ENCODE results near the gene GPN1. TPM values are rescaled to one million over a fixed set of nuclear protein-coding genes. Genes with fewer than 3 reads are reported as not detected.

GPN1 gene
- total RNA-seq, 1 experiment from 2014 or later: 61.1 TPM

DNA sequence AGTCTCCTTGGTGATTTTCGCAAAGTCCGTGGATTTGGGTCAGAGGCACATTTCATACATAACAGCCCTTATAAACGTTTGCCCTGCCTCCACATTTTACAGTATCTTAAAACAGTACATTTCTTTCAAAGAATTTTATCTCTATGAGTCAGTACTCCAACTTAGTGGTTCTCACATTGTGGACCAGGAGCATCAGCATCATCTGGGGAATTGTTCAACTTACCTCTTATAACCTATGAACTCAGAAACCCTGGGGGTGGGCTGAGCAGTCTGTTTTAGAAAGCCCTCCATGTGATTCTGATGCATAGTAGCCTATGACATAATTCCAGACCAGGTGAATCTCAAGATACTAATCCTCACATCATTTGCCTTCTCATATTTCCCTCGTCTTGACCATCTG, 22.2 kb downstream of the GPN1 start:
- TF ChIP-seq, protein P1, sequence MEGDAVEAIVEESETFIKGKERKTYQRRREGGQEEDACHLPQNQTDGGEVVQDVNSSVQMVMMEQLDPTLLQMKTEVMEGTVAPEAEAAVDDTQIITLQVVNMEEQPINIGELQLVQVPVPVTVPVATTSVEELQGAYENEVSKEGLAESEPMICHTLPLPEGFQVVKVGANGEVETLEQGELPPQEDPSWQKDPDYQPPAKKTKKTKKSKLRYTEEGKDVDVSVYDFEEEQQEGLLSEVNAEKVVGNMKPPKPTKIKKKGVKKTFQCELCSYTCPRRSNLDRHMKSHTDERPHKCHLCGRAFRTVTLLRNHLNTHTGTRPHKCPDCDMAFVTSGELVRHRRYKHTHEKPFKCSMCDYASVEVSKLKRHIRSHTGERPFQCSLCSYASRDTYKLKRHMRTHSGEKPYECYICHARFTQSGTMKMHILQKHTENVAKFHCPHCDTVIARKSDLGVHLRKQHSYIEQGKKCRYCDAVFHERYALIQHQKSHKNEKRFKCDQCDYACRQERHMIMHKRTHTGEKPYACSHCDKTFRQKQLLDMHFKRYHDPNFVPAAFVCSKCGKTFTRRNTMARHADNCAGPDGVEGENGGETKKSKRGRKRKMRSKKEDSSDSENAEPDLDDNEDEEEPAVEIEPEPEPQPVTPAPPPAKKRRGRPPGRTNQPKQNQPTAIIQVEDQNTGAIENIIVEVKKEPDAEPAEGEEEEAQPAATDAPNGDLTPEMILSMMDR (conservative IDR thresholded peaks at IDR 0.05; ENCODE audit: low read depth, low read length): no peak
- no peak for TF ChIP-seq EZH2 (IDR thresholded peaks at IDR 0.05; ENCODE audit: borderline replicate concordance, low read depth, low read length, poor library complexity, severe bottlenecking)
- Histone ChIP-seq H3K4me1 (ENCODE audit: insufficient read depth, low read length, poor library complexity, severe bottlenecking) (no peaks in the 10 kb centered on the region), H3K4me3 (ENCODE audit: low read depth, low read length, poor library complexity, severe bottlenecking) (no peak overlapping the region), H3K36me3 (ENCODE audit: insufficient read depth, low read length, poor library complexity, severe bottlenecking) (peaks cover 77% of the 10 kb centered on the region), H3K27ac (ENCODE audit: low read depth, low read length, poor library complexity, severe bottlenecking) (no peak overlapping the region), H3K9me3 (ENCODE audit: low read depth, low read length, poor library complexity, severe bottlenecking) (no peaks in the 10 kb centered on the region), H3K27me3 (replicated peaks; ENCODE audit: insufficient read depth, low read depth, low read length, poor library complexity) (no peaks in the 10 kb centered on the region)
- ChIA-PET CTCF (no interaction called here), POLR2A (ENCODE audit: low non-redundant PET) (no interaction called here)
- BruUV-seq (replicated peaks): no TSS peak
- intact Hi-C loops (cut with micrococcal nuclease; ENCODE audit: unreplicated experiment): no loop called here
- no peak for DNase-seq (ENCODE audit: low spot score)

DNA sequence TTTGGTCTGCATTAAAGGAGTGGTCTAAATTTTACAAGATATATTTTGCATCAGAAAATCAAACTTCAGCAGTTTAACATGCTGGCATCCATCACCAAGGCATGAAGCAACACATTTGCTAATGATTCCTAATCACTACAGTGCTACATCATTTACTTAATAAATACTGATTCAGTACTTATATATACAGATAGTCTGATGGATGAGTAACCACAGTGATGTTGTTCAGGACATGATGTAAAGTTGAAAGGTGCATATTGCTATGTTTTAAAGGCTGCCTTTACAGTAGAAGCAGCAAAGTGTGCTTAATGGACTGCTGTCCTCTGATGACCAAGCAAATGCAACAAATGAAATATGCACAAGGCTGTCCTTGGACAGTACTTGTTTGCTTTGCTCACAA, 23.5 kb downstream of the GPN1 start:
- Histone ChIP-seq H3K27ac (ENCODE audit: low read depth, low read length, poor library complexity, severe bottlenecking) (no peak overlapping the region), H3K9me3 (ENCODE audit: low read depth, low read length, poor library complexity, severe bottlenecking) (no peaks in the 10 kb centered on the region), H3K27me3 (replicated peaks; ENCODE audit: insufficient read depth, low read depth, low read length, poor library complexity) (no peaks in the 10 kb centered on the region), H3K4me3 (ENCODE audit: low read depth, low read length, poor library complexity, severe bottlenecking) (no peak overlapping the region), H3K4me1 (ENCODE audit: insufficient read depth, low read length, poor library complexity, severe bottlenecking) (no peaks in the 10 kb centered on the region), H3K36me3 (ENCODE audit: insufficient read depth, low read length, poor library complexity, severe bottlenecking) (peaks cover 82% of the 10 kb centered on the region)
- intact Hi-C loops (cut with micrococcal nuclease; ENCODE audit: unreplicated experiment): no loop called here
- no peak for TF ChIP-seq EZH2 (IDR thresholded peaks at IDR 0.05; ENCODE audit: borderline replicate concordance, low read depth, low read length, poor library complexity, severe bottlenecking)
- TF ChIP-seq, protein P1 (conservative IDR thresholded peaks at IDR 0.05; ENCODE audit: low read depth, low read length): no peak
- CTCF ChIA-PET: no interaction called here
- POLR2A ChIA-PET (ENCODE audit: low non-redundant PET): no interaction called here
- no TSS peak for BruUV-seq (replicated peaks)
- no peak for DNase-seq (ENCODE audit: low spot score)

DNA sequence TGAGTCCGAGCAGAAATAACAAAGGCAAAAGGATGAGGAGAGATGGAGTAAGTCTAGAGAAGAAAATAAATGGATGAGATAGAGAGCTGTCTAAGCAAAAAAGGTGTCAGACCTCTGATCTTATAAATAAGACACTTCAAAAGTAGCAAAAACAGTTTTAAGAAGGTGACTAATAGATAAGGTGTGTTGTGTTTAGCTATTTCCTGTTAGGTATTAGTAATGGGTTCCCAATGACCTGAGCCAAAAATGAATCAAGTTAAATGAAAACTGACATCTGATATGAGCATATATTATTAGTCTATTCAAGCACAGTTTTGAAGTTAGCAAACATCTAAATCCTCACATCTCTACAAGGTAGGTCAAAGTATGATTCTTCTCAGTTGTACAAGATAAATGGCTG, 23.9 kb downstream of the GPN1 start:
- ChIA-PET POLR2A (ENCODE audit: low non-redundant PET) (no interaction called here), CTCF (no interaction called here)
- BruUV-seq (replicated peaks): no TSS peak
- Histone ChIP-seq H3K4me1 (ENCODE audit: insufficient read depth, low read length, poor library complexity, severe bottlenecking) (no peaks in the 10 kb centered on the region), H3K27ac (ENCODE audit: low read depth, low read length, poor library complexity, severe bottlenecking) (no peak overlapping the region), H3K27me3 (replicated peaks; ENCODE audit: insufficient read depth, low read depth, low read length, poor library complexity) (no peaks in the 10 kb centered on the region), H3K36me3 (ENCODE audit: insufficient read depth, low read length, poor library complexity, severe bottlenecking) (peaks cover 79% of the 10 kb centered on the region), H3K4me3 (ENCODE audit: low read depth, low read length, poor library complexity, severe bottlenecking) (no peak overlapping the region), H3K9me3 (ENCODE audit: low read depth, low read length, poor library complexity, severe bottlenecking) (no peaks in the 10 kb centered on the region)
- intact Hi-C loops (cut with micrococcal nuclease; ENCODE audit: unreplicated experiment): no loop called here
- TF ChIP-seq EZH2 (IDR thresholded peaks at IDR 0.05; ENCODE audit: borderline replicate concordance, low read depth, low read length, poor library complexity, severe bottlenecking): no peak
- TF ChIP-seq, protein P1 (conservative IDR thresholded peaks at IDR 0.05; ENCODE audit: low read depth, low read length): no peak
- DNase-seq (ENCODE audit: low spot score): no peak

Measured in A673 (cell line).